Umbilical cord (tissue), 2 donors: ENCODE data around the gene OR6K6. TPM values are rescaled to one million over a fixed set of nuclear protein-coding genes. Genes with fewer than 3 reads are reported as not detected.
A peak's percentile ranks its signal among the peaks of the same experiment; 100 is the strongest.

Source experiments
- DNase-seq: peaks from one replicate; pipeline ENCODE4 v3.0.0-alpha.2; 2015; ENCODE audit warnings: low spot score
- total RNA-seq: library from RNA; depleted of rRNA; stranded (reverse); fragments of >200 nt; gene quantifications from one replicate; pipeline ENCODE4 v1.2.3, GENCODE V29; 2014; ENCODE audit warnings: low replicate concordance; ENCODE audit not compliant: insufficient read depth

OR6K6 gene, protein sequence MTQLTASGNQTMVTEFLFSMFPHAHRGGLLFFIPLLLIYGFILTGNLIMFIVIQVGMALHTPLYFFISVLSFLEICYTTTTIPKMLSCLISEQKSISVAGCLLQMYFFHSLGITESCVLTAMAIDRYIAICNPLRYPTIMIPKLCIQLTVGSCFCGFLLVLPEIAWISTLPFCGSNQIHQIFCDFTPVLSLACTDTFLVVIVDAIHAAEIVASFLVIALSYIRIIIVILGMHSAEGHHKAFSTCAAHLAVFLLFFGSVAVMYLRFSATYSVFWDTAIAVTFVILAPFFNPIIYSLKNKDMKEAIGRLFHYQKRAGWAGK
- total RNA-seq, result 10.1 TPM

- no peak for DNase-seq
Observed at GRCh38 chr1:158754420-158754819, at the start of gene OR6K6. Gene OR6K6, plus strand, starts transcription at chr1:158754720. Its CDS starts 168 bp downstream, at chr1:158754888.

GRCh38 chr1:158706096-158706495 is 48.4 kb upstream of the OR6K6 start:
- DNase-seq, result no peak

DNA sequence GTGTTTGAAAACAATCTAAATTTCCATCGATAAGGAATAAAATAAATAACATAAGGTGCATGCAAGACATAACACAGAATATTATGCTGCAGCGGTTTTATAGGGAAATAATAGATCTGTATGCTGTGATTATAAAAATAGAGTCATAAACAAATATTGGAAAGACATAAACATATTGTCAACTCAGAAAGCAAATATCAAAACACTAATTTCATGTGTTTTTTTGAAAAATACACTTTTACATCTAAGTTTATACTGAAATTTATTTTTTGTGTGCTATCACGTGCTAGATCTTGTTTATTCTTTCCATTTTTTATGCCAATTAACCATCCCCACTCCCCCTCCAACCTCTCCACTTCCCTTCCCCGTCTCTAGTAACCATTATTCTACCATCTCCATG is 43.4 kb upstream of the OR6K6 start:
- DNase-seq, result no peak

GRCh38 chr1:158714754-158715153 is 39.8 kb upstream of the OR6K6 start:
- DNase-seq, result no peak

GRCh38 chr1:158716335-158716734 is 38.2 kb upstream of the OR6K6 start:
- DNase-seq, result no peak

DNA sequence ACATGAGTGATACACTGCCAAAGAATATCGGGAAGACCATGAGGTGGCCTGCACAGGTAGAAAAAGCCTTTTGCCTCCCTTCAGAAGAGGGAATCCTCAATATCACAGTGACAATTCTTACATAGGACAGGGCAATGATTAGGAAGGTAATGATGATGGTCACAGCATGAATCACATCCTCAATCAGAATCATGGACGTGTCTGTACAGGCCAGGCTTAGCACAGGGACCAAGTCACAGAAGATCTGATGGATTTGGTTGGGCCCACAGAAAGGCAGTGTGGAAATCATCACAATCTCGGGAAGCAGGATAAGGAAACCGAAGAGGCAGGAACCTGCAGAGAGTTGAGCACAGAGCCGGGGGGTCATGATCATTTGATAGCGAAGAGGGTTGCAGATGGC is 37.2 kb upstream of the OR6K6 start:
- no peak for DNase-seq

DNA sequence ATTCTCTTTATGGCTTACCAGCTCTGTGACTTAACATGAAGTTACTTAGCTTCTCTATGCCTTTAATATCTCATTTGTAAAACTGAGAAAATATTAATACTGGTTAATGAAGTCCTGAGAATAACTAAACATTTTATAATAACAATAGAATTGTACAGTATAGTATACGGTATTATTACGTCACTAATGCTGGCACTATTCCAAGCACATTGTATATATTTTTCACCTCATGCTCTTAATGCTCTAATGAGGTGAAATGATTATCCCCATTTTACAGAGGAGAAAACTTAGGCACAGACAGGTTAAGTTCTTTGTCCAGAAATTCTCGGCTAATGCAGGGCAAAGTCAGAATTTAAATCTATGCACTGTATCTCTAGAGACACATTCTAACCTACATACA is 34.9 kb upstream of the OR6K6 start:
- no peak for DNase-seq

- no peak for DNase-seq
Observed at GRCh38 chr1:158720620-158721019, 33.9 kb upstream of the OR6K6 start, which contains the start of gene OR6K3. Gene OR6K3, minus strand, starts transcription at chr1:158720720. Its CDS starts 2,605 bp downstream, at chr1:158718115.

DNA sequence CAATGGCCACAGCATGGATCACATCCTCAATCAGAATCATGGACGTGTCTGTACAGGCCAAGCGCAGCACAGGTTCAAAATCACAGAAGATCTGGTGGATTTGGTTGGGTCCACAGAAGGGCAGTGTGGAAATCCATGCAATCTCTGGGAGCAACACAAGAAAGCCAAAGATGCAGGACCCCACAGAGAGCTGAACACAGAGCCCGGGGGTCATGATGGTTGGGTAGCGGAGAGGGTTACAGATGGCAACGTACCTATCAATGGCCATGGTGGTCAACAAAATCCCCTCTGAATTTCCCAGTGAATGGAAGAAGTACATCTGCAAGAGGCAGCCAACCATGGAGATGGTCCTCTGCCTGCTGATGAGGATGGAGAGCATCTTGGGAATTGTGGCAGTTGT is 30.1 kb upstream of the OR6K6 start:
- no peak for DNase-seq

DNA sequence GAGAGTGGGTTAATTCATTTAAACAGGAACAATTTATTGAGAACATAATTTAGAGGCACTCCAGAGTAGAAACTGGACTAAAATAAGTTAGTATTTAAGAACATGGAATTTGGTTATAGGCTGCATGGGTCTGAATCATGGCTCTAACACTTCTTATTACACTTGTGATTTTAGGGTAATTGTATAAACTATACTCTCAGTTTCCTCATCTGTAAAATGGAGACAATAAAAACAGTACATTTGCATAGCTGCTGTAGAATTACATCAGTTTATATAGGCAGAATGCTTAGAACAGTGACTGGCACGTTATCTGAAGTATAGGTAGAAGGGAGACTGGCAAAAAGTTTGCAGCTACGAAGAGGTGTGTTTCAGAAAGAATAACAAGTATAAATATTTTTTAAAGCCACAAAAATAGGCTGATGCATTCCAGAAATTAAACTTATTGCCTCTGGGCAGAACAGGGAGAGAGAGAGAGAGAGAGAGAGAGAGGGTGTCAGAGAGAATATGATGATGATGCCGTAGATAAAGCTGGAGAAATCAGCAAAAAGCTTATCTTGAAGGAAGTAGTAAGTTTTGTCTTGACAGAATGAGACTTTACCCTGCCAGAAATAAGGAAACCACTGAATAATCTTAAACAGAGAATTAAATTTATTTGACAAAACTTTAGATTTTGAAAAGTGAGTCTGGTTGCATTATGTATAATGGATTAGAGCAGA is 25.9 kb upstream of the OR6K6 start:
- DNase-seq, result peak; percentile 28

- no peak for DNase-seq
Observed at GRCh38 chr1:158730453-158730852, 24.1 kb upstream of the OR6K6 start.

DNA sequence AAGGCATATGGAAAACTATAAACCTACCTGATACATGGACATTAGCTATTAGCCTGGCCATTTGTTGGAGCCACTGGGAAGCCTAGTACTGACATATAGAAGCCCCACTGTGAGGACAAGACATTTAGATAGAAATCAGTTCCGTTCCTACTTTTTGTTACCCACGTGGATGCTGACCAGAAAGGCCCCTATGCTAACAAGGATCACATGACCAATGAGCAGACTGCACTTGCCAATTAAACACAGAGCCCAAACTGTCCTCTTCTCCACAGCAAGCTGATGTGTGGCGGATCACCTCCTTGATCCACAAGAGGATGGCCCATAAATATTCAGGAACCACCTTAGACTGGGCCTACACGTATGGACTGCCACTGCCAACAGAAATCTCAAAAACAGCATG is 22.8 kb upstream of the OR6K6 start:
- no peak for DNase-seq

GRCh38 chr1:158732524-158732923 is 22.0 kb upstream of the OR6K6 start:
- no peak for DNase-seq

- DNase-seq, result no peak
Observed at GRCh38 chr1:158735848-158736247, 18.7 kb upstream of the OR6K6 start.

DNA sequence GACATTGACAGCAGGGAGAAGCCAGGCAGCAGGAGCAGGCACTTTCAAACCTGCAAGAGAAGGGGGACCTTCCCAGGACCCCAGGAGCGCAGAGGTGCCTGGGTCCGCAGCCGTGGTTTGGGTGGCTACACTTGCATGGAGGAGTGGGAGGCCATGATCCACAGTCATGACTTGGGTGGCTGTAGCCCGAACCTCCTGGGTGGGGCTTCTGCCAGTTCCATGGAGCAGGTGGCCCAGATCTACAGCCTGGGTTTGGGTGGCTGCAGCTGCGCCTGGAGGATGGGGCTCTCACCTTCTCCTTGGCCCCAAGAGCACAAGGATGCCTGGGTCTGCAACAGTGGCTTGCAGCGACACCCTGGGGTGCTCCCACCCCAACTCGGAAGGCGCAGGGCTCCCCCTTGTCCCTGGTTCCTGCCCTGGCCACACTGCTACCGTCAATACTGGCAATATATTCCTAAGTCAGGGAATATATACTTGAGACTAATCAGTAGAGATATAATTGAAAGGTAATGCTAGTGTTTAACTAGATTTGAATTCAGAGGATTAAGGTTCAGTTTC is 2.3 kb upstream of the OR6K6 start:
- DNase-seq, result no peak

GRCh38 chr1:158771950-158772866 is 17.7 kb downstream of the OR6K6 start, which contains the start of gene OR6N1:
Gene OR6N1, minus strand, starts transcription at chr1:158772195. Its CDS starts 5,513 bp downstream, at chr1:158766682.
- DNase-seq, result peak; percentile 35

DNA sequence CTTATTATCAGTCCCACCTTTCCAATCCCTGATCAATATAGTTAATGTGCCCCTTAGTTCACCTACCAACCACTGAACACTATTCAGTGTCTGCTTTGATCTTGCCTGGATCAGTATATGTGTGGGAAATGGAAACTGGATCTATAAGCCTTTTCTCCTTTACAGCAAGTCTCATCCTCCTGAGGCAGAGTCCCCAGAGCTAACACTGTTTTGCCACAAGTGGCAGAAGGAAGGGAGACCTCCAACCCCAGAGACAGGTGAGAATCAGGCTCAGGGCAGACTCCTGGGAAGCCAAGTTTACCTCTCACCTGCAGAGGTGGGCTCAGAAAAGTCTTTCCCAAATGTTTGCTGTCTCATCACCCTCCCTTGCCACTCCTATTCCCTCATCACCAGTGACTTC is 26.6 kb downstream of the OR6K6 start, which contains the start of gene OR6N2:
TSS of gene OR6N2 (minus strand) at position 101 of the 400 bp plus-strand sequence. CDS start 3,569 bp downstream, outside the sequence.
- DNase-seq, result no peak

GRCh38 chr1:158793604-158794003 is 39.1 kb downstream of the OR6K6 start:
- no peak for DNase-seq

- no peak for DNase-seq
Observed at GRCh38 chr1:158794247-158794646, 39.7 kb downstream of the OR6K6 start.

DNA sequence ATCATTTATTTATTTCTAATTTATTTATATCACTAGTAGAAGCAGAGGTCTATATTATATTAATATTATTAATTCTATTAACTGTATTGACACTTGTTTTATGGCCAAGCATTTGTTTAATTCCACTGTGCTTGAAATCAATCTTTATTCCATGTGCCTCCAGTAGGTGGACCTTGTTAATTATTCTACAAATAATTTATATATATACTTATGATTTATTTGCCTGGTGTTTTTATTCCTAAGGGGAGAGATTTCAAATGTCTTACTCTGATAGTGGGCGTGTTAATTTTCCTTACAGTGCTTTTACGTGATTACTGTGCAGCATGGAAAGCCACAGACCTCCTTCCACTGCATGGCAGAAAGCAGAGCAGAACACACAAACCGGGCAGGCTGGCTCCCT is 44.0 kb downstream of the OR6K6 start:
- no peak for DNase-seq

DNA sequence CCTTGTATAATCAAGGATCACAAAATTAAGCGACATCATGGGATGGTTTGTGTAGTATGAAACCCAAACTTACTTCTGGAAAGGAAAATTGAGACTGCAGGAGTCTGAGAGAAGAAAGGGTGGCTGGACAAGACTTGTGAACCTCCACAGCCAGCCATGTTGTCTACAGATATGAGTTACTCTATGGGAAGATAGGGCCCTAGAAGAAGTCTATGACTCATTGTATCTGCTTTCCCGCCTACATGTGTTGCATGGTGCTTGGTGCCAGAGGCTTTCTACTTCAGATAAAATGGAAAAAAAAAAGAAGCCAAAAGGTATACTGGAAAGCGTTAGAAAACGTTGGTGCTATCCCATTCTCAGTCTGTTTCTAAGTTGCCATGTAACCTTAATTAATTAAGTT is 45.2 kb downstream of the OR6K6 start:
- DNase-seq, result no peak
